Testis (tissue), 2 donors: ENCODE results near the gene CPLANE1.

Source experiments
- POLR2A ChIP-seq: fragments of 450-650 bp; IDR thresholded peaks from one replicate; pipeline ENCODE4 v1.6.1; 2017; ENCODE audit warnings: antibody characterized with exemption, mild to moderate bottlenecking, moderate library complexity
- TF ChIP-seq, protein P1 (sequence below), 3 experiments: fragments of 450-650 bp in 2 of 3; fragments of 200-600 bp in 1 of 3; sonication (generic) in 1 of 3; IDR thresholded peaks; one replicate each; pipeline ENCODE4 v1.5.1; 2016 to 2019; ENCODE audit warnings: antibody characterized with exemption in 3 of 3, mild to moderate bottlenecking in 2 of 3, moderate library complexity in 1 of 3

DNA sequence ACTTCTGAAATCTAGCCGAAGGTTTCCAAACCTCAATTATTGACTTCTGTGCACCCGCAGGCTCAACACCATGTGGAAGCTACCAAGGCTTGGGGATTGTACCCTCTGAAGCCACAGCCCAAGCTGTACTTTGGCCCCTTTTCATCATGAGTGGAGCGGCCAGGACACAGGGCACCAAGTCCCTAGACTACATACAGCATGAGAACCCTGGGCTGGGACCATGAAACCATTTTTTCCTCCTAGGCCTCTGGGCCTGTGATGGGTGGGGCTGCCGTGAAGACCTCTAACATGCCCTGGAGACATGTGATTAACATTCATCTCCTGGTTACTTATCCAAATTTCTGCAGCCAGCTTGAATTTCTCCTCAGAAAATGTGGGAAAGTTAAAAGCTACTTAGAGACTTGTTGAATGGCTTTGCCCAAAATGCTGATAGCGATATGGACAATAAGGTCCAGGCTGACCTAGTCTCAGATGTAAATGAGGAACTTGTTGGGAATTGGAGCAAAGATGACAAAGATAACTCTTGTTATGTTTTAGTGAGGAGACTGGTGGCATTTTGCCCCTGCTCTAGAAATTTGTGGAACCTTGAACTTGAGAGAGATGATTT is 34.1 kb upstream of the CPLANE1 start:
- TF ChIP-seq, protein P1, sequence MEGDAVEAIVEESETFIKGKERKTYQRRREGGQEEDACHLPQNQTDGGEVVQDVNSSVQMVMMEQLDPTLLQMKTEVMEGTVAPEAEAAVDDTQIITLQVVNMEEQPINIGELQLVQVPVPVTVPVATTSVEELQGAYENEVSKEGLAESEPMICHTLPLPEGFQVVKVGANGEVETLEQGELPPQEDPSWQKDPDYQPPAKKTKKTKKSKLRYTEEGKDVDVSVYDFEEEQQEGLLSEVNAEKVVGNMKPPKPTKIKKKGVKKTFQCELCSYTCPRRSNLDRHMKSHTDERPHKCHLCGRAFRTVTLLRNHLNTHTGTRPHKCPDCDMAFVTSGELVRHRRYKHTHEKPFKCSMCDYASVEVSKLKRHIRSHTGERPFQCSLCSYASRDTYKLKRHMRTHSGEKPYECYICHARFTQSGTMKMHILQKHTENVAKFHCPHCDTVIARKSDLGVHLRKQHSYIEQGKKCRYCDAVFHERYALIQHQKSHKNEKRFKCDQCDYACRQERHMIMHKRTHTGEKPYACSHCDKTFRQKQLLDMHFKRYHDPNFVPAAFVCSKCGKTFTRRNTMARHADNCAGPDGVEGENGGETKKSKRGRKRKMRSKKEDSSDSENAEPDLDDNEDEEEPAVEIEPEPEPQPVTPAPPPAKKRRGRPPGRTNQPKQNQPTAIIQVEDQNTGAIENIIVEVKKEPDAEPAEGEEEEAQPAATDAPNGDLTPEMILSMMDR (IDR thresholded peaks at IDR 0.05) = no peak
- no peak for TF ChIP-seq POLR2A
